Spleen (tissue), 11 donors: Measurements from ENCODE around the gene MYCN. TPM values are rescaled to one million over a fixed set of nuclear protein-coding genes. Genes with fewer than 3 reads are reported as not detected.

Experiments
- DNase-seq: peaks from one replicate; pipeline ENCODE4 v3.0.0-alpha.2; 2020
- H3K27ac ChIP-seq, 8 donors: fragments of 200-600 bp; sonication (generic) in 7 of 8; 1 replicate in 4 of 8; 2 replicates in 4 of 8; pipeline versions ENCODE4 v1.5.0 to v1.8.0; 2016 to 2021; ENCODE audit warnings: inconsistent platforms in 4 of 8, mild to moderate bottlenecking in 4 of 8, moderate library complexity in 1 of 8
- H3K27me3 ChIP-seq, 7 donors: fragments of 200-600 bp; sonication (generic) in 6 of 7; replicated peaks in 1 of 7; 1 replicate in 4 of 7; 2 replicates in 3 of 7; pipeline versions ENCODE4 v1.5.0 to v1.8.0; 2016 to 2021; ENCODE audit warnings: inconsistent platforms in 3 of 7, mild to moderate bottlenecking in 1 of 7
- H3K36me3 ChIP-seq, 6 donors: fragments of 200-600 bp; sonication (generic) in 5 of 6; 1 replicate in 4 of 6; 2 replicates in 2 of 6; pipeline versions ENCODE4 v1.5.0 to v1.8.0; 2016 to 2021; ENCODE audit warnings: inconsistent platforms in 2 of 6
- H3K4me1 ChIP-seq, 6 donors: fragments of 200-600 bp; sonication (generic) in 5 of 6; 1 replicate in 3 of 6; 2 replicates in 3 of 6; pipeline versions ENCODE4 v1.5.0 to v1.8.0; 2016 to 2021; ENCODE audit warnings: inconsistent platforms in 3 of 6
- H3K4me3 ChIP-seq, 8 donors: fragments of 200-600 bp; sonication (generic) in 7 of 8; 1 replicate in 4 of 8; 2 replicates in 4 of 8; pipeline versions ENCODE4 v1.5.0 to v1.8.0; 2016 to 2021; ENCODE audit warnings: inconsistent platforms in 4 of 8, mild to moderate bottlenecking in 4 of 8, moderate library complexity in 2 of 8
- H3K9me3 ChIP-seq, 8 donors: fragments of 200-600 bp; sonication (generic) in 7 of 8; 1 replicate in 4 of 8; 2 replicates in 4 of 8; pipeline versions ENCODE4 v1.5.0 to v1.8.0; 2016 to 2021; ENCODE audit warnings: inconsistent platforms in 4 of 8
- POLR2A ChIP-seq, 3 donors: fragments of 450-650 bp; IDR thresholded peaks; one replicate each; pipeline ENCODE4 v1.5.1; 2017; ENCODE audit warnings: antibody characterized with exemption in 3 of 3, mild to moderate bottlenecking in 1 of 3
- POLR2AphosphoS5 ChIP-seq, 3 donors: sonication (generic); formaldehyde crosslinking; IDR thresholded peaks; one replicate each; pipeline ENCODE4 v1.5.1; 2017; ENCODE audit warnings: antibody characterized with exemption in 3 of 3
- WGBS, 5 donors: extraction: QIAGEN DNeasy Blood & Tissue Kit in 3 of 5; methylation state at CpG; one replicate each; pipeline versions ENCODE4 v1.1.5 to v1.1.7; 2013 to 2018; 5-methylcytosine and 5-hydroxymethylcytosine counted together
- intact Hi-C: fragments of 100-400 bp; cut with DNase I; formaldehyde crosslinking; loops from one replicate; pipeline ENCODE4 v1.15.0; 2023; ENCODE audit warnings: low total_unique reads
- polyA plus RNA-seq, 3 donors: library from polyadenylated mRNA; stranded (reverse); fragments of 200-250 nt; gene quantifications; one replicate each; pipeline ENCODE4 v1.2.1, GENCODE V29; 2013
- total RNA-seq, 7 donors: library from RNA; depleted of rRNA in 3 of 7; stranded (reverse); fragments of >200 nt in 3 of 7; fragmentation: NEBNext Ultra II Directional in 4 of 7; extraction: Animal tissue kit (Norgen Biotek cat#: 25700) in 4 of 7; gene quantifications; one replicate each; pipeline versions ENCODE4 v1.1.0 to v1.2.1, GENCODE V29; 2016 to 2021
- TF ChIP-seq, protein P1 (sequence below), 11 experiments: fragments of 200-600 bp in 7 of 11; fragments of 450-650 bp in 4 of 11; sonication (generic) in 4 of 11; IDR thresholded peaks in 8 of 11; conservative IDR thresholded peaks in 3 of 11; 1 replicate in 7 of 11; 2 replicates in 4 of 11; pipeline versions ENCODE4 v1.4.0 to v1.8.0; 2016 to 2021; ENCODE audit warnings: antibody characterized with exemption in 11 of 11, inconsistent platforms in 4 of 11, mild to moderate bottlenecking in 1 of 11
- donor health status: healthy with polysubstance abuse.
- donor health status: DM: no; HTN: no; CAD: no; lungs with moderate emphysema.
- donor health status: DM: no; HTN: no; CAD: no.
- donor health status: Bipolar disorder and iron deficiency.
- donor health status: healthy.
- donor health status: DM: no; HTN: no; CAD: no.
- donor health status: DM: yes; HTN: yes; CAD: no.

The MYCN gene
- total and polyA plus RNA-seq, 10 donors, result 0.03 to 1.3 (median 0.33) TPM; not detected in 2

DNA sequence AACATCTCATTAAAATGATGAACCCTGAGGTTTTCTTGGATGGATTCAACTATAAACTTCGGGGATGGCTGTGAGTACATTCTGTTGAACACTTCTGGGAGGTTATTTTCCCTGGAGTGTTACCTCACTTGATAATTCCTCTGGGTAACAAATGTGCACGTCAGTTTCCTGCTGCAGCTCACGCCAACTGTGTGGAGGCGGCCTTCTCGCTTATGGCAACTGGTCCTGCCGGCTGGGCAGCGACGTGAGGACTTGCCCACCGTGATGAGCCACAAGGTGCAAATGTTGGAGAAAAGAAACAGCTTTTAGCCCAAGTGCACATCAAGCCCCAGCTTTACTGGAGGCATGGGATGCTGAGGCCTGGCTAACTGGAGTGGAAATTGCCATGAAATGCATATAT, 15.9 kb downstream of the MYCN start:
- intact Hi-C loops, result no loop called here
- no peaks in the 10 kb centered on the region for H3K36me3 ChIP-seq
- no peaks in the 10 kb centered on the region for H3K9me3 ChIP-seq
- no peak for TF ChIP-seq POLR2A (IDR thresholded peaks at IDR 0.05)
- TF ChIP-seq POLR2AphosphoS5 (IDR thresholded peaks at IDR 0.05), result no peak
- TF ChIP-seq, protein P1, sequence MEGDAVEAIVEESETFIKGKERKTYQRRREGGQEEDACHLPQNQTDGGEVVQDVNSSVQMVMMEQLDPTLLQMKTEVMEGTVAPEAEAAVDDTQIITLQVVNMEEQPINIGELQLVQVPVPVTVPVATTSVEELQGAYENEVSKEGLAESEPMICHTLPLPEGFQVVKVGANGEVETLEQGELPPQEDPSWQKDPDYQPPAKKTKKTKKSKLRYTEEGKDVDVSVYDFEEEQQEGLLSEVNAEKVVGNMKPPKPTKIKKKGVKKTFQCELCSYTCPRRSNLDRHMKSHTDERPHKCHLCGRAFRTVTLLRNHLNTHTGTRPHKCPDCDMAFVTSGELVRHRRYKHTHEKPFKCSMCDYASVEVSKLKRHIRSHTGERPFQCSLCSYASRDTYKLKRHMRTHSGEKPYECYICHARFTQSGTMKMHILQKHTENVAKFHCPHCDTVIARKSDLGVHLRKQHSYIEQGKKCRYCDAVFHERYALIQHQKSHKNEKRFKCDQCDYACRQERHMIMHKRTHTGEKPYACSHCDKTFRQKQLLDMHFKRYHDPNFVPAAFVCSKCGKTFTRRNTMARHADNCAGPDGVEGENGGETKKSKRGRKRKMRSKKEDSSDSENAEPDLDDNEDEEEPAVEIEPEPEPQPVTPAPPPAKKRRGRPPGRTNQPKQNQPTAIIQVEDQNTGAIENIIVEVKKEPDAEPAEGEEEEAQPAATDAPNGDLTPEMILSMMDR (IDR thresholded peaks at IDR 0.05 in 8 of 11, conservative IDR thresholded peaks at IDR 0.05 in 3 of 11), result no peak
- H3K27me3 ChIP-seq, result peaks cover 0 to 4% (median 0%) of the 10 kb centered on the region in 7 donors
- DNase-seq, result no peak
- H3K27ac ChIP-seq, result no peak overlapping the region
- no peak overlapping the region for H3K4me3 ChIP-seq
- 68 to 89% (median 86%) methylated on average over 9 of the region's 9 CpGs for WGBS, 5 donors
- H3K4me1 ChIP-seq, result no peaks in the 10 kb centered on the region

- Histone ChIP-seq H3K4me3 (no peak overlapping the region), H3K27me3 (peaks cover 0 to 4% (median 0%) of the 10 kb centered on the region in 7 donors), H3K27ac (no peak overlapping the region), H3K4me1 (no peaks in the 10 kb centered on the region), H3K9me3 (peaks cover 0 to under 1% (median 0%) of the 10 kb centered on the region in 8 donors), H3K36me3 (no peaks in the 10 kb centered on the region)
- no peak for TF ChIP-seq POLR2A (IDR thresholded peaks at IDR 0.05)
- TF ChIP-seq, protein P1 (IDR thresholded peaks at IDR 0.05 in 8 of 11, conservative IDR thresholded peaks at IDR 0.05 in 3 of 11), result no peak
- TF ChIP-seq POLR2AphosphoS5 (IDR thresholded peaks at IDR 0.05), result no peak
- no peak for DNase-seq
- 94 to 98% (median 95%) methylated on average over 16 of the region's 16 CpGs for WGBS, 5 donors
- intact Hi-C loops, result no loop called here
Observed at GRCh38 chr2:15956751-15957736, 16.7 kb downstream of the MYCN start.

- WGBS, 5 donors, result 89 to 93% (median 91%) methylated on average over 11 of the region's 11 CpGs
- Histone ChIP-seq H3K4me3 (no peak overlapping the region), H3K27ac (no peak overlapping the region), H3K9me3 (peaks cover 0 to 4% (median 0%) of the 10 kb centered on the region in 8 donors), H3K36me3 (no peaks in the 10 kb centered on the region), H3K4me1 (no peaks in the 10 kb centered on the region), H3K27me3 (peaks cover 0 to 4% (median 0%) of the 10 kb centered on the region in 7 donors)
- DNase-seq, result no peak
- TF ChIP-seq, protein P1 (IDR thresholded peaks at IDR 0.05 in 8 of 11, conservative IDR thresholded peaks at IDR 0.05 in 3 of 11), result no peak
- no peak for TF ChIP-seq POLR2AphosphoS5 (IDR thresholded peaks at IDR 0.05)
- TF ChIP-seq POLR2A (IDR thresholded peaks at IDR 0.05), result no peak
- intact Hi-C loops, result no loop called here
Observed at GRCh38 chr2:15957881-15958713, 17.7 kb downstream of the MYCN start.
